Posterior vena cava (tissue), 2 donors: ENCODE data around the gene DEFB114. TPM values are rescaled to one million over a fixed set of nuclear protein-coding genes. Genes with fewer than 3 reads are reported as not detected.
"Not testable (repeated sequence)": the region's sequence is repeated elsewhere in the genome, so short reads cannot be mapped to it uniquely, and the experiment has no call there.

Experiments
- DNase-seq: peaks from one replicate; pipeline ENCODE4 v3.0.0-alpha.2; 2020; ENCODE audit warnings: low spot score
- intact Hi-C, 2 donors: fragments of 100-400 bp; cut with DNase I; formaldehyde crosslinking; loops; one replicate each; pipeline versions ENCODE4 v1.14.1 to v1.14.2; 2022 to 2023
- long read RNA-seq, 2 donors: library from polyadenylated mRNA; unstranded; transcript quantifications; one replicate each; pipeline ENCODE4 v2.0.0, GENCODE V29; 2020 to 2021
- total RNA-seq, 2 donors: library from RNA; stranded (reverse); fragmentation: NEBNext Ultra II Directional; extraction: Animal tissue kit (Norgen Biotek cat#: 25700); gene quantifications; one replicate each; pipeline ENCODE4 v1.2.1, GENCODE V29; 2021
- donor health status: DM: yes; HTN: yes; CAD: no.
- donor health status: DM: yes; HTN: yes; CAD: no.

The DEFB114 gene, protein sequence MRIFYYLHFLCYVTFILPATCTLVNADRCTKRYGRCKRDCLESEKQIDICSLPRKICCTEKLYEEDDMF
- total RNA-seq, result not detected
- long read RNA-seq, donor 1, result 0 reads
- long read RNA-seq, donor 2, result 0 reads

DNA sequence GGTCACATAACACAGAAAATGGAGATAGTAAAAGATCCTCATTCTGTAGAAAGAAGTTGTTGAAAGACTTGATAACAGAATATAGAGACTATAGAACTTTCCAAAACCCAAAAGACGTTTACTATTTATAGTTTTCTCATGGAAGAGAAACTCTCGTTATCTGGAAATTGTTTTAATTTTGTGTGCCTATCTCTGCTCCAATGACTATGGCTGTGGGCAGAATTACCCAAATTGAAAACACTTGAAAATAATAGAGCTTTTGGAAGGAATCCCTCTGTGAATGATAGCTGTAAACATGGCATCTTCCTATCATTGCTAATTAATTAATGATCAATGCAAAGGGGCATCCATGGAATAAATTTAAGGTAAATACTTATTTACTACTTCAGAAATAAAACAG, at the start of gene DEFB114:
Gene DEFB114 (minus strand): TSS at position 101 of the 400 bp plus-strand sequence. CDS start 59 bp downstream, at position 42.
- intact Hi-C loops, result no loop called here

GRCh38 chr6:50007819-50008218, 43.9 kb upstream of the DEFB114 start:
- DNase-seq, result no peak
- intact Hi-C loops, result no loop called here

More for the DNA sequence above, at the start of gene DEFB114:
- DNase-seq, result no peak

DNA sequence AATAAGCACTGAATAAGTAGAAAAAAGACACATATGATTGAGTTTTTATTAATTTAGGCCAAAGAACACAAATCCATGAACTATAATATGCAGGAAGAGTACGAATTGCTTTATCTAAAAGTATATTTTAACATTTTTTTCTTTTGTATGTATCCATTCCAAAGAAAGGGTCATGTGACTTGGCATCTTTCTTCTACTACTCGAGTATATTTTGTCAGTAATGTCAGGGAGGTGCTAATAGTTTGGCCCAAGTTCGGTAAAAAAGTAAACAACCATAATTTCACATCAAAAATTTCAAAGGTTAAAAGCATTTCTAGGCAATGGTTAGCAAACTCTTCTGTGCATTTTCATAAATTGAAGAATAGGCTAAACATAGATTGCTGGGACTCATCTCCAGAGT, 39.2 kb upstream of the DEFB114 start:
- intact Hi-C loops, result no loop called here
- no peak for DNase-seq

DNA sequence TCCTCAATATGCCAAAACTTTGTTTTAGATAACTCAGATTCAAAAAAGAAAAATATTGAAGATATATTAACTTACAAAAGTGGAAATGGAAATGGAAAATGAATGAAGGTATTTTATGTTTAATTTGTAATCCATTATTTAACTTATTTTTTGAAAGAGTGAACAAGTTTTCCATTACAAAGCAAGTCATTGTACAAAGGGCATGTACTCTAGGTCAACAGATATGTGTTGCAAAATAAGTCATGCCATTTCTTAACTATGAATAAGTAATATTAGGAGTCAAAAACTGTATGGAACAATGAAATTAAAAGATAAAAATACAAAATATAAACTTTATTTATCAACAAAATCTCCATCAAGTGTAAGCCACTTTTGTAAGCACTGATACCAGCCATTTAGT, 31.3 kb upstream of the DEFB114 start:
- intact Hi-C loops, result no loop called here

DNA sequence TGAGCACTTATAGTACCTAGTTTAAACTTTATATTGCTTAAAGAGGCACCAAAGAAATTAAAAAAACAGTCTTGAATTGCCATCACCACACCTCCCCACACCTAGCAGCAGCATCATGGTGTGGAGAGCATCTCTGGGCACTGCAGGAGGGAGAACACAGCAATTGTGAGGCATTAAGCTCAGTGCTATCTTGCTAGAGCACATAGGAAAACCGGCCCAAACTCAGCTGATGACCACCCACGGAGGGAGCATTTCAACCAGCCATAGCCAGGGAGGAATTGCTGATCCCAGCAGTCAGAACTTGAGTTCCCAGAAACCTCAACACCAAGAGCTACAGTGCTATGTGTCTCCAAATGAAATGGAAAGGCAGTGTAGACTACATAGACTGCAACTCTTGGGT, 24.9 kb upstream of the DEFB114 start:
- intact Hi-C loops, result no loop called here
- no peak for DNase-seq

More for the DNA sequence above, 31.3 kb upstream of the DEFB114 start:
- no peak for DNase-seq

- intact Hi-C loops, result no loop called here
- no peak for DNase-seq
Measured at GRCh38 chr6:49987749-49988148, 23.8 kb upstream of the DEFB114 start.

DNA sequence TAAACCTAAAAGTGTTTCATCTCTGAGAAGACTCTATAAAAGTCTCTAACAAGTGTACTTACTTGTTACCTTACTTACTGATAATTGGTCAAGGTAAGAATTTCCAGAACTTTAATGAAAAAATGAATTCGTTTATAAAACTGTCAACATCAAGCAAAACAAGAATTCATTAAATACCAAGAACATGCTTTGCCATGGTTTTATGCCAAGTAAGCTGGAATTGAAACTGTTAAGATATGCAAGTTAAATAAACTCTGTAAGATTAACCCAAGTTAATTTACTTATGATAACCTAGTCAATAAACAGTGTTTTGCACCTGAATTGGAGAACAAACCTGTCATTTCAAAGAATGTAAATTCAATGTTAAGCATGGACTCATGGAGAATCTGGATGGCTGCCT, 22.6 kb upstream of the DEFB114 start:
- intact Hi-C loops, result no loop called here
- no peak for DNase-seq

GRCh38 chr6:49982046-49982445, 18.1 kb upstream of the DEFB114 start:
- intact Hi-C loops, result no loop called here
- no peak for DNase-seq

GRCh38 chr6:49980898-49981297, 16.9 kb upstream of the DEFB114 start:
- no peak for DNase-seq
- intact Hi-C loops, result no loop called here

DNA sequence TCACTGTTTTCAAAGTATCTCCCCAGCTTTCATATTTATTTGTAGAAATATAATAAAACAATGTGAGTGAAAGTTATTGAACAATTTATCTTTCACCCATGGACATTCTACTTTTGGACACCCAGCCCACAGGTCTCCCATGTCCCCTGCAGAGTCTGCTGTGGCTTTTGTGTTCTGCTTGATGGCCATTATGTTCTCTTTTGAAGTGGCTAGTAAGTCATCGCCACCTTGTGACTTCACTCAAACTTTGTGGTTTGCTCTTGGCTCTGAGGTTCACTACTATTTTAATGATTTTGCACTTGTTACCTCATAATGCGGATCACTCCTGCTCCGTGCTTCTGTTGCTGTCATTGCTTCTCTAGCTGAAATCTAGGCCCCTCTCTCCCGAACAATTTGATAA, 15.6 kb upstream of the DEFB114 start:
- intact Hi-C loops, result no loop called here

GRCh38 chr6:49978332-49979226, 14.6 kb upstream of the DEFB114 start:
- no peak for DNase-seq
- intact Hi-C loops, result no loop called here

More for the DNA sequence above, 15.6 kb upstream of the DEFB114 start:
- DNase-seq, result no peak

GRCh38 chr6:49969605-49970004, 5.6 kb upstream of the DEFB114 start, which contains the start of gene DEFB113:
DEFB113 (minus strand) TSS chr6:49969625; CDS start chr6:49969625, 0 bp downstream.
- no peak for DNase-seq
- intact Hi-C loops, result loop anchor here in 1 of 2 donors (2.0 kb wide), 1 partner anchor 15 kb away; no protein-coding TSS in a partner anchor

- intact Hi-C loops, result no loop called here
- DNase-seq, result no peak
Measured at GRCh38 chr6:49966823-49967222, 2.9 kb upstream of the DEFB114 start.

- DNase-seq, result no peak
- intact Hi-C loops, result no loop called here
Measured at GRCh38 chr6:49966334-49966733, 2.4 kb upstream of the DEFB114 start.

- intact Hi-C loops, result no loop called here
Measured at GRCh38 chr6:49958180-49958579, 5.8 kb downstream of the DEFB114 start.

DNA sequence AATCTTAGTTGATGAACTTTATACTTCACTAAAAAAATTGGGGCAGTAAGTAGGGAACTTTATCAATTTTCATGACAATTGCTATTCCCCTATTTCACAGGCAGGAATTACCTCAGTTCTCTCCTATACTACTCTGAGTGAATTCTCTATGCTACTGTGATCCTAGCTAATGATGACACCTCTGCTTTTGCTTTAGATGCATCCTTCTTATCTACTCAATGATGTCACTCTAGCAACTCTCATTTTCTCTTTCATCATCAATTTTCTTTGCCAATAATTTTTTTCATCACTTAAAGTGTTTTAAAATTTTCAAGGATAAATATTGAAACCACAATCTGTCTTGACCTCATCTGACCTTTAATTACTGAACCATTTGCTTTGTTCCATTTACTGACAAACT, 8.1 kb downstream of the DEFB114 start:
- intact Hi-C loops, result no loop called here
- no peak for DNase-seq

More at GRCh38 chr6:49958180-49958579, 5.8 kb downstream of the DEFB114 start:
- no peak for DNase-seq

GRCh38 chr6:49951926-49952325, 12.0 kb downstream of the DEFB114 start:
- intact Hi-C loops, result no loop called here
- DNase-seq, result no peak

DNA sequence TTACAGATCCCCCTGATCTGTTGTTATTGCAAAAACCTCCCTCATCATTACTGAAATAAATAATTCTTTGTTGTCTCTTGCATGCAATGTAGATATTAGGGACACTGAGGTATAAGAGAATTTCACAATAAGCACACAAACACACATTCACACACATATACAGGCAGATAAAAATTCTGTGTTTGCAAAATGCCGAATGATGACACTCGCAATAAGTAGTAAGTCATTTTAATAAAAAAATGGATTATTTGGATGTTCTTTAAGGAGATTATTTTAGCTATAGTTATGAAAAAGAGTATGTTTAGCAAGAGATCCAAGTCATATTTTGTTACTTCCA, 13.6 kb downstream of the DEFB114 start:
- intact Hi-C loops, result no loop called here
- DNase-seq, result no peak

DNA sequence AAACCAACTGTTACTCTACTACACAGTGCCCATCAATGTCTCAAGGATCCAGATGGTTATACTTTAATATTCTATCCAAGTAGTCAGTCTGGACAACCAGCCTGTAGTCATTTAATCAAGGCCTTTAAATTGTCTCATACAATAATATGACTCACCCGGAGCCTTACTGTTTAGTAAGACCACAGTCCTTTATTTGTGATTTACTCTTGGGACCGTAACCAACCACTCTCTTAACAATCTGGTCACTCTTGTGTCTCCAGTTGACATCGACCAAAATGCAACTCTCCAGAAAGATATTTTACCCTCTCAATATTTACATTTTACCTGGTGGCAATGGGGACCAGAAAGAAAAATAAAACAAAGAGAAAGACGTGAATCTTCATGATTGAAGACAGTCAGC, 14.9 kb downstream of the DEFB114 start:
- intact Hi-C loops, result no loop called here
- DNase-seq, result no peak

- no peak for DNase-seq
- intact Hi-C loops, result no loop called here
Measured at GRCh38 chr6:49946835-49947234, 17.1 kb downstream of the DEFB114 start.

DNA sequence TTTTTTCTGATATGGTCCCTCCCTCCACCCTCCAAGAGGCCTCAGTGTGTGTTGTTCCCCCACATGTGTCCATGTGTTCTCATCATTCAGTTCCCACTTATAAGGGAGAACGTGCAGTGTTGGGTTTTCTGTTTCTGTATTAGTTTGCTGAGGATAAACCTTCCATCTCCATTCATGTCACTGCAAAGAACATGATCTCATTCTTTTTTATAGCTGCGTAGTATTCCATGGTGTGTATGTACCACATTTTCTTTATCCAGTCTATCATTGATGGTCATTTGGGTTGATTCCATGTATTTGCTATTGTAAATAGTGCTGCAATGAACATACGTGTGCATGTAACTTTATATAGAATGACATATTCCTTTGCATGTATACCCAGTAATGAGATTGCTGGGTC, 19.9 kb downstream of the DEFB114 start:
- intact Hi-C loops, DNase-seq: not testable (repeated sequence)
